Kidney (tissue), 14 donors: Measurements from ENCODE around the gene NUDCD3. TPM values are rescaled to one million over a fixed set of nuclear protein-coding genes. Genes with fewer than 3 reads are reported as not detected.
A peak's percentile ranks its signal among the peaks of the same experiment; 100 is the strongest.

Experiments
- DNase-seq, 5 donors: peaks; one replicate each; pipeline ENCODE4 v3.0.0-alpha.2; 2013 to 2020
- FAIRE-seq: peaks from 2 replicates; lab custom pipeline; 2012; peaks lifted over from hg19 to GRCh38; lab: Jason Lieb, UNC
- H3K27ac ChIP-seq, 2 donors: one replicate each; pipeline ENCODE4 v1.7.0; 2013; ENCODE audit warnings: low read depth in 2 of 2, low read length in 2 of 2, inconsistent platforms in 1 of 2
- H3K27me3 ChIP-seq: one replicate; pipeline ENCODE4 v1.7.1; 2013; ENCODE audit warnings: low read length, inconsistent platforms; ENCODE audit not compliant: control insufficient read depth, insufficient read depth
- H3K36me3 ChIP-seq, 3 donors: one replicate each; pipeline versions ENCODE4 v1.7.0 to v1.7.1; 2013; ENCODE audit warnings: low read length in 3 of 3, control low read depth in 1 of 3, inconsistent platforms in 1 of 3; ENCODE audit not compliant: insufficient read depth in 3 of 3, control insufficient read depth in 2 of 3
- H3K4me1 ChIP-seq, 3 donors: one replicate each; pipeline versions ENCODE4 v1.7.0 to v1.7.1; 2013; ENCODE audit warnings: low read length in 3 of 3, inconsistent platforms in 1 of 3, low read depth in 1 of 3; ENCODE audit not compliant: control insufficient read depth in 2 of 3, insufficient read depth in 2 of 3
- H3K4me3 ChIP-seq, 3 donors: one replicate each; pipeline versions ENCODE4 v1.7.0 to v1.8.1; 2013; ENCODE audit warnings: low read length in 3 of 3, control low read depth in 1 of 3, inconsistent platforms in 1 of 3
- H3K9ac ChIP-seq, 3 donors: one replicate each; pipeline versions ENCODE4 v1.7.0 to v1.7.1; 2013; ENCODE audit warnings: low read length in 3 of 3, control low read depth in 1 of 3, inconsistent platforms in 1 of 3
- H3K9me3 ChIP-seq, 3 donors: one replicate each; pipeline versions ENCODE4 v1.7.0 to v1.7.1; 2013; ENCODE audit warnings: low read length in 3 of 3, control low read depth in 1 of 3, inconsistent platforms in 1 of 3; ENCODE audit not compliant: control insufficient read depth in 2 of 3, insufficient read depth in 1 of 3
- intact Hi-C: fragments of 100-400 bp; cut with DNase I; formaldehyde crosslinking; loops from one replicate; pipeline ENCODE4 v1.11.1; 2022
- polyA plus RNA-seq: library from polyadenylated mRNA; stranded (reverse); fragments of 350-450 nt; fragmentation: Illumina TruSeq; extraction: RNeasy Lipid Tissue Mini Kit (QIAGEN cat#74804); gene quantifications from one replicate; pipeline ENCODE4 v1.2.3, GENCODE V29; 2014; ENCODE audit warnings: low read depth, low replicate concordance; ENCODE audit not compliant: insufficient read depth
- total RNA-seq: library from RNA; stranded (reverse); fragmentation: NEBNext Ultra II Directional; extraction: Animal tissue kit (Norgen Biotek cat#: 25700); gene quantifications from one replicate; pipeline ENCODE4 v1.2.1, GENCODE V29; 2021
- TF ChIP-seq, protein P1 (sequence below): IDR thresholded peaks from 3 replicates; pipeline ENCODE4 v1.5.1; 2012; ENCODE audit warnings: mild to moderate bottlenecking, moderate library complexity, borderline replicate concordance; ENCODE audit not compliant: insufficient read depth; ENCODE audit errors: extremely low read depth
- donor health status: control.
- donor health status: control.
- donor health status: control.
- donor health status: control.
- donor health status: control.
- donor health status: DM: yes; HTN: yes; CAD: no.
- donor health status: Normal renal cell carcinoma (clear cell type).

The NUDCD3 gene
- total and polyA plus RNA-seq, 2 donors from 2014 or later, result 37.9 to 97.7 TPM

DNA sequence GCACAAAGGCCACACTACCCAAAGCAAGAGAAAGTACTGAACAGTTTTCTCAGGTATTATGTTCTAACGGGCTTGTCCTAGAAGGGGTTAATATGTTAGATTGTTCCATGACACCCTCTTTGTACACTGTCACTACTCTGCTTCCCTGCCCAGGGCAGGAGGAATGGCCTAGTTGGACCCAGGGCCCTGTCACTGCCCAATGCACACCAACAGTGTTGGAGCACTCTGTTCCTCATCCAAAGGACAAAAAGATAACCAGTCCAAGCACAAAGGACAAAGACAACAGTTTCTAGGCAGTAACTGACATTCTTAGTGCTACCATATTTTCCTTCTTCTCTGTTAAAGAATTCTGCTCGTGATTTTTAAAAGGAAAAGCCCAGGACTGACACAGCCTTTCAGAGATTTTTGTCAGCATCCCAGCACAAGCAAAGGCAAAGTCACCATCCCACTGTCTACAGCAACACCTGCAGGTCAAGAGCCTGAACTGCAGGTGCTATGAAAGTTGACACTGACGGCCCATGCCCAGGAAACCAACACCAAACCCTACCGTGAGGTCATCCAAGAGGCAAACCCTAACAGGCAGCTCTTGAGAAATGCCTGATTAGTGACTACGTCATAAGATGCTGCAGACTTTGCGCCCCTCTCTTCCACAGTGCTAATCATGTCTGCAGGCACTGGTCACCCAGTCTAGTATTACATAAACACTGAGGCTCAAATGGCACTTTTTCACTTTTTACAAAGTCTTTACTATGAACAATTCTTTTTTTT lies 13.2 kb downstream of the NUDCD3 start:
- Histone ChIP-seq H3K9ac (peak overlapping the region in 1 of 3 donors; percentile 0), H3K36me3 (peaks cover 3 to 37% (median 9%) of the 10 kb centered on the region in 3 donors), H3K4me3 (peak overlapping the region in 1 of 3 donors; percentile 30), H3K4me1 (peaks cover 0 to 5% (median 2%) of the 10 kb centered on the region in 3 donors), H3K27ac (no peak overlapping the region), H3K9me3 (no peaks in the 10 kb centered on the region), H3K27me3 (no peaks in the 10 kb centered on the region)
- DNase-seq, result peak in 4 of 5 donors; percentile 73 to 84 (median 78)
- TF ChIP-seq, protein P1, sequence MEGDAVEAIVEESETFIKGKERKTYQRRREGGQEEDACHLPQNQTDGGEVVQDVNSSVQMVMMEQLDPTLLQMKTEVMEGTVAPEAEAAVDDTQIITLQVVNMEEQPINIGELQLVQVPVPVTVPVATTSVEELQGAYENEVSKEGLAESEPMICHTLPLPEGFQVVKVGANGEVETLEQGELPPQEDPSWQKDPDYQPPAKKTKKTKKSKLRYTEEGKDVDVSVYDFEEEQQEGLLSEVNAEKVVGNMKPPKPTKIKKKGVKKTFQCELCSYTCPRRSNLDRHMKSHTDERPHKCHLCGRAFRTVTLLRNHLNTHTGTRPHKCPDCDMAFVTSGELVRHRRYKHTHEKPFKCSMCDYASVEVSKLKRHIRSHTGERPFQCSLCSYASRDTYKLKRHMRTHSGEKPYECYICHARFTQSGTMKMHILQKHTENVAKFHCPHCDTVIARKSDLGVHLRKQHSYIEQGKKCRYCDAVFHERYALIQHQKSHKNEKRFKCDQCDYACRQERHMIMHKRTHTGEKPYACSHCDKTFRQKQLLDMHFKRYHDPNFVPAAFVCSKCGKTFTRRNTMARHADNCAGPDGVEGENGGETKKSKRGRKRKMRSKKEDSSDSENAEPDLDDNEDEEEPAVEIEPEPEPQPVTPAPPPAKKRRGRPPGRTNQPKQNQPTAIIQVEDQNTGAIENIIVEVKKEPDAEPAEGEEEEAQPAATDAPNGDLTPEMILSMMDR, result peak; percentile 98
- FAIRE-seq, result no peak
- intact Hi-C loops, result loop anchor here (10.0 kb wide), 1 partner anchor 232 kb away; no protein-coding TSS in a partner anchor

DNA sequence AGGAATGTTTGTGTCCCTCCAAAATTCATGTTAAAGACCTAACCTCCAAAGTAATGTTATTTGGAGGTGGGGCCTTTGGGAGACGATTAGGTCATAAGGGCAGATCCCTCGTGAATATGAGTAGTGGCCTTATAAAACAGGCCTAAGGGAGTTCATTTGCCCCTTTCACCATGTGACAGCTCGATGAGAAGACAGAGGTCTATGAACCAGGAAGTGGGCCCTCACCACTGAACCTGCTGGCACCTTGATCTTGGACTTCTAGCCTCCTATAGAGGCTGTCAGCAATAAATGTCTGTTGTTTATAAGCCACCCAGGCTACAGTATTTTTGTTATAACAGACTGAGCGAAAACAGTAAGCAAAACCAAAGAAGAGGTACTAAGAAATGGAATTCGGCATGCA lies 14.1 kb downstream of the NUDCD3 start:
- Histone ChIP-seq H3K4me3 (no peak overlapping the region), H3K9me3 (no peaks in the 10 kb centered on the region), H3K27me3 (no peaks in the 10 kb centered on the region), H3K4me1 (peaks cover 0 to 12% (median 7%) of the 10 kb centered on the region in 3 donors), H3K27ac (no peak overlapping the region), H3K36me3 (peaks cover 0 to 33% (median 7%) of the 10 kb centered on the region in 3 donors), H3K9ac (no peak overlapping the region)
- TF ChIP-seq, protein P1, result no peak
- no peak for DNase-seq
- no peak for FAIRE-seq
- intact Hi-C loops, result loop anchor here (10.0 kb wide), 1 partner anchor 232 kb away; no protein-coding TSS in a partner anchor

DNA sequence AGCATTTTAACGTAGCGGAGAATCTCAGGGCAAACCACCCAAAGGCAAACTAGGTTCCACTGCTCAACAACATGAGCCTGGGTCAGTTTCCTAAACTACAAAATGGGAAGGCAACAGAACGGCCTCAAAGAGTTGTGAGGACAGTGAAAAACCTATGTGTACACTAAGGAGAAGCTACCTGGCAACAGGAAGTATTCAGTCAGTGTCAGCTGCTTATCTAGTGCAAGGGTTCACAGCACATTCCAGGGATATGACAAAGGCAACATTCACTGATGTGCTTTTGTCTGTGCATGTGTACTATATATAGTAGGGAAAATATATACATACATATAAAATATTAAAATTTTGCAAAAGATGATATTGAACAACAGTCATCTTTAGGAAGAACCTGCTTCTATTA lies 17.2 kb downstream of the NUDCD3 start:
- Histone ChIP-seq H3K27ac (no peak overlapping the region), H3K36me3 (peaks cover 0 to 19% (median 0%) of the 10 kb centered on the region in 3 donors), H3K4me3 (no peak overlapping the region), H3K4me1 (peaks cover 0 to 32% (median 10%) of the 10 kb centered on the region in 3 donors), H3K9me3 (no peaks in the 10 kb centered on the region), H3K9ac (no peak overlapping the region), H3K27me3 (no peaks in the 10 kb centered on the region)
- DNase-seq (no peak), FAIRE-seq (no peak)
- TF ChIP-seq, protein P1, result no peak
- intact Hi-C loops, result loop anchor here (10.0 kb wide), 1 partner anchor 228 kb away; no protein-coding TSS in a partner anchor
